Kidney tubule cell (primary cell): ENCODE results near the gene ZNF883.
A peak's percentile ranks its signal among the peaks of the same experiment; 100 is the strongest.
"Not testable (repeated sequence)": the region's sequence is repeated elsewhere in the genome, so short reads cannot be mapped to it uniquely, and the experiment has no call there.

Experiments used
- DNase-seq: peaks from one replicate; pipeline ENCODE4 v3.0.0-alpha.2; 2018; ENCODE audit warnings: low spot score

Gene ZNF883

DNA sequence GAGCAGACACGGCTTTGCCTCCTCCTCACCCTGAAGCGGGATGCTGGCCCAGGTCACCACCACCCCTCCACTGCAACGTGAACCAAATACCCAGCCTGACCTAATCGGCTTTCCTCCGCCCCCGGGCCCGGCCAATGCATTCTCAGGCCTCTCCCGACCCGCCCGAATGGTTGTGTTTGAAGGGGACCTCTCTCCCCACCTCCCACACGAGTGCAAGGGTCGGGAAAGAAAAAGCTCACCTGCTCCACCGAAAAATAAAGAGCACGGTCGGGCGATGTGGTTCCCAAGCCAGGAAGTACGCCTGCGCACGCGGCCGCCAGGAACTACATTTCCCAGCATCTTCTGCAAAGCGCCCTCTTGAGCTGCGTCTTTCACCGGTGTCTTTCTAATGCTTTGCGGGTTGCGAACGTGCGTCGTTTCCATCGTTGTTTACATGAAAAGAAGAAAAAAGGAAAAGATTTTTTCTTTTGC is at the start of gene ZNF883:
ZNF883 (minus strand) TSS at position 282 of the 471 bp plus-strand sequence.
- DNase-seq, result peak; percentile 66

DNA sequence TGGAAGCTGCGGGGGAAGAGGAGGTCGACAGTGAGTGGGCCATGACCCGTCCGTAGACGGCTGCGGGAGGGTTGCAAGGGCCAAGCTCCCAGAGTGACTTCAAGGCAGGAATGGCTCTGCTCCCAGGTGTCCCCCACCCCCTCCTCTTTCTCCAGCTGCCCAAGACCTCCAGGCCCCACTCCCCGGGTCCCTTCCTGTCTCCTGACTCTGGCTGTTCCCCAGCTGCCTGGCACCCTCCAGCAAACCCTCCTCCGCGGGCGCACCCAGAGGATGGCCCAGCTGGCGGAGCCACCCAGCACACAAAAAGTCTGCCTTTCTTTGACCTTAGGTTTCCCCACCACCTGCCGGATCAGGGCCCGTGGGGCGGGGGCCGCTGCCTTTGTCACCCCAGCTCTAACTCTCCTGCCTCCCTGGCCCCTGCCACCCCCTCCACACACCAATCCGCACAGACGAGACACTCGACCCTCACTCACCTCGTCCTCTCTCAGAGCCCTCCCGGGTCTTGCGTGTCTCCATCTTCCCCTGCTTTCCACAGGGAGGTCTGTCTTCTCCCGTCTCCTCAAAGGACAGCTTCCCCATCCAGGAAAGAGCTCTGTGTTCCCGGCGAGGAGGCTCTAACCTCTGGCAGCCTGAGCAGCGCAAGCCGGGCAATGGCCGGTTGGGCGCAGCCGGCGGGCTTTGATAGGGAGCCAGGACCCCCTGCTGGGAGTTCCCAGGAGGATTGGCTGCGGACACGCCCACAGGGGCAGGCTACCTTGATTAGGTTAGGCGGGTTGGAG is 49.3 kb upstream of the ZNF883 start:
- DNase-seq, result not testable (repeated sequence)

DNA sequence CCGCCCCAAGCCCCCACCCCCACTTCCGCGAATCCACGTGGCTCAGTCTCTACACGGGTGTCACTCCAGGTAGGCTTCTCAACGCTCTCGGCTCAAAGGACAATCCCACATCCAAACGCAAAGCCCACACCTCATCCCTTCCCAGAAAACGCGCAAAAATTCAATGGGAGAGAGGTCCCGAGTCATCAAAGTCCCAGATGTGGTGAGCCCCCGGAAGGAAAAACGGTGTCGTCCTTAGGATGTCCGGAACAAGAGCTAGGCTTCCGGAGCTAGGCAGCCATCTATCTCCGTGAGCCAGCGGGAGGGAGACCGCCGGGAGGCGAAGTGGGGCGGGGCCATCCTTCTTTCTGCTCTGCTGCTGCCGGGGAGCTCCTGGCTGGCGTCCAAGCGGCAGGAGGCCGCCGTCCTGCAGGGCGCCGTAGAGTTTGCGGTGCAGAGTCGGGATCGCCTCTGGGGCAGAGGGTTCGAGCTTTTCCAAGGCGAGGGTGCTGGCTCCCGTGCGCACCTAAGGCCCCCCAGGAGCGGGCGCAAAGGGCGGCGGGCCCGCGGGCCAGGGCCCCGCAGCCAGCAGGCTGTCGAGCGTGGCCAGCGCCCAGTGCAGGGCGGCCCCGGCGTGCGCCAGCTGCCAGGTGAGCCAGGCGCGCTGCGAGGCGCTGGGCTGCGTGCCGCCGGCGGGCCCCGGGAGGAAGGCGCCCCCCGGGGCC is 47.7 kb upstream of the ZNF883 start:
- not testable (repeated sequence) for DNase-seq

DNA sequence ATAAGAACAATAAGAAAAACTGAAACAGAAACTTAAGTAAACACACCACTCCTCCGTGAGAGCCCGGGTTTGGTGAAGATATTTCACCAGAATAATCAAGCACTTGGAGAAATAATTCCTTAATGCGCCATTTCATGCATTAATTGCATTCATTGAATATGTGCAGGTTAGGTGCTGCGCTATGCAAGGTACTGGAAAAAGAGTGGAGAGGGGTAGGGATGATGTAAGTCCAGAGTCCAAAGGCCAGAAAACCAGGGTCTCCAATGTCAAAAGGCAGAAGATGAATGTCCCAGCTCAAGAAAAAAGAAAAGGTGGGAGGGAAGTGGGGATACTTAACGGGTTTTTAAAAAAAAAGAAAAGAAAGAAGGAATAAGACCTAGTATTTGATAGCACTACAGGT is 45.2 kb upstream of the ZNF883 start:
- DNase-seq, result no peak

DNA sequence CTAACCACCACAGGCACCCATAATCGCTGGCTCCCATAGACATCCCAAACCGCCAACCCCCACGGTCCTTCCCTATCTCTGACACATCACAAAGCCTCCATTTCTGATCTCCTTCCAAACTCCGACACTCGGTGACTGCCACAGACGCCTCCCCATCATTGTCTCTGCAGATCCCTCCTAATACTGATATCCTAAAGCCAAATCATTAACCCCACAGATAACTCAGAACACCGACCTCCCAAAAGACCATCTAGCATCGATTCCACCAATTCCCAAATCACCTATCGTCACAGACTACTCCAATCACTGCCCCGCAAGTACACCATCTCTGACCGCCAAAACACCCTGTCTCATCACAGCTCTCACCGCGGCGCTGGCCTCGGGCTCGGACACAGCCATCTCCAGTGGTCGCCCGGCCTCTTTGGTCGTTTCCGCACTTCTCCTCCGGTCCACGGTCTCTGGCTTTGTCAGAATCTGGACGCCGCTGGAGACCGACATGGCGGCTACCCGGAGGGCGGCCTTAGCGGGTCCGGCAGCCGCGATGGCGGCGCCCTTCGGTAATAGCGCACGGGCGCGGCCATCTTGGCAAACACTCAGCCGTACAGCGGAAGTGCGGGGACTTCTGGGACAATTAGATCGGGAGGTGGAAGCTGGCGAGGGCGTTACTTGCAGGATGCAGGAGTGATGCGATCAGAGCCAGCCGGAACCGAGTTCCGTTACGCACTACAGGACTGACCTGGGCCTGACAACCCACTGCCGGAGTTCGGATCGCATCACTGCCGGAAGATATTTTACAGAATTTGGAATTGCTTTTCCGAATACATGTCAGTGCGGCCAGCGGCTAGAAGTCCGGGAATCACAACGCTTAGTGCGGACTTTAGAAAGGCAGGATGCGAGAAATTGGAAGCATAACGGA is 44.5 kb upstream of the ZNF883 start, which contains the start of gene ZFP37:
ZFP37 (minus strand) TSS at position 534 of the 916 bp plus-strand sequence; CDS start at position 498, 36 bp downstream.
- peak; percentile 92 for DNase-seq

DNA sequence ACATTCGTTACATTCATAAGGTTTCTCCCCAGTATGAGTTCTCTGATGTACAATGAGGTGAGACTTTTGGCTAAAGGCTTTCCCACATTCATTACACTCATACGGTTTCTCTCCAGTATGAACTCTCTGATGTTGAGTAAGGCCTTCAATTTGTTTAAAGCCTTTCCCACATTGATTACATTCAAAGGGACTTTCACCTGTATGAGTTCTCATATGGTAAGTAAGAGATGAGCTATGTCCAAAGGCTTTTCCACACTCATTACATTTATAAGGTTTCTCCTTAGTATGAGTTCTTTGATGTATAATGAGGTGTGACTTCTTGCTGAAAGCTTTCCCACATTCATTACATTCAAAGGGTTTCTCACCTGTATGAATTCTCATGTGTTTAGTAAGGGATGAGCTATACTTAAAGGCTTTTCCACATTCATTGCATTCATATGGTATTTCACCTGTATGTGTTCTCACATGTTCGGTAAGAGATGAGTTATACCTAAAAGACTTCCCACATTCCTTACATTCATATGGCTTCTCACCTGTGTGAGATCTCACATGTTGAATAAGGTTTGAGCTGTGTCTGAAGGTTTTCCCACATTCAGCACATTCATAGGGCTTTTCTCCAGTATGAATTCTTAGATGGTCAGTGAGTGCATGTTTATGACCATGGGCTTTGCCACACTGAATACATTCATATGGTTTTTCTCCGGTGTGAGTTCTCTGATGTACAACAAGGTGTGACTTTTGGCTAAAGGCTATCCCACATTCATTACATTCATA is 31.1 kb upstream of the ZNF883 start:
- no peak for DNase-seq

DNA sequence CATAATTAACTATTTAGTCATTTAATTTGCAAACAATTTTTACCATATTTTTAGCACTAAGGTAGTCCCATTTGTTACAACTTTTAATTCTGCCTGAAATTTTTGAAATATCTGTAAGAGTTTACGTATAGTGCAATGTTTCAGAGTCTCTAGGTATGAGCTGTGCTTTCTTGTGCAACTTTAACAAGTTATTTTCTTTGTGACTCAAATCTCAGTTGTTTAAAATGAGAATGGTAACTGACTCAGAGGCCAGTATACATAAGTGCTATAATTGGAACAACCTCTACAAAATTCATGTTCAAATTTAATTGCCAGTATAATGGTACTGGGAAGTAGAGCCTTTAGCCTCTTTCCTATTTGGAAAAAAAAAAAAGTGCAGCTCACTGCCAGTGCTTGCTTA is 14.2 kb upstream of the ZNF883 start:
- no peak for DNase-seq

DNA sequence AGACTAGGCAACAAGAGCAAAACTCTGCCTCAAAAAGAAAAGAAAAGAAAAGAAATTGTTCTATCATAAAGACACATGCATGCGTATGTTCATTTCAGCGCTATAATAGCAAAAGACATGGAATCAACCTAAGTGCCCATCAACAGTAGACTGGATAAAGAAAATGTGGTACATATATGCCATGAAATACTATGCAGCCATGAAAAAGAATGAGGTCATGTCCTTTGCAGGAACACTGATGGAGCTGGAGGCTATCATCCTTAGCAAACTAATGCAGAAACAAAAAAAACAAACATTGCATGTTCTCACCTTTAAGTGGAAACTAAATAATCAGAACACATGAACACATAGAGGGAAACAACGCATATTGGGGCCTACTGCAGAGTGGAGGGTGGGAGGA is 6.3 kb upstream of the ZNF883 start:
- DNase-seq, result no peak

DNA sequence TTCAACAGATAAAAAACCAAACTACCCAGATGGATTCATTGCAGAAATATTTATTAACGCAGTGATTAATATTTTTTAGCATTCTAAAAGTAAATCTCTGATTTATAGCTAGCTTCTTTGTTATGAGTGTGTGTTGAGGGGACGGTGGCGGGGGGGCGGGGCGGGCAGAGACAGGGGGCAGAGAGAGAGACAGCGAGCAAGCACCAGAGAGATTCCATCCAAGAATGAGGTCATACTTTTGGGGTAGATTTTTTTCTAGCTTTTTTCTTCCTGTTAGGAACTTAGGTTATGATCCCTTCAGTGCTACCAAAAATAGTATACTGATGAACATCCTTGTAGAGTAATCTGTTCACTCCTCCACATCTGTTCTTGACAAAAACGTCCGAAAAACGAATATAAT is 500 bp upstream of the ZNF883 start:
- DNase-seq, result no peak

DNA sequence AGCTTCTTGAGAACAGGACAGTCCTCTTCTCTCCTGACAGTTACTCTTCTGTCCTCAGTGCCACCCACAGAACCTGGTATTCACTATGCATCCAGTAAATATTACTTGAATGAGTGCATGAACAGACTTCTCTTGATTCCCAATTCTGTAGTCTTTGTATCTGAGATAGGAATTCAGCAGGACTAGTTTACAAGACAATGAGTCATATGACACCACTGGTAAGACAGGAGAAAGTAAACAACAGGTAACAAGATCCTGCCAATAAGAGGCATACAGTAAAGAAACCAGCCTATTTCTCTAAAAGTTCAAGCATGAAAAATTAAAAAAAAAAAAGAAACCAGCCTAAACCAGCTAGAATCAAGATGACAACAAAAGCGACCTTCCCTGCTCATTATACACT is 6.2 kb downstream of the ZNF883 start:
- DNase-seq, result no peak

DNA sequence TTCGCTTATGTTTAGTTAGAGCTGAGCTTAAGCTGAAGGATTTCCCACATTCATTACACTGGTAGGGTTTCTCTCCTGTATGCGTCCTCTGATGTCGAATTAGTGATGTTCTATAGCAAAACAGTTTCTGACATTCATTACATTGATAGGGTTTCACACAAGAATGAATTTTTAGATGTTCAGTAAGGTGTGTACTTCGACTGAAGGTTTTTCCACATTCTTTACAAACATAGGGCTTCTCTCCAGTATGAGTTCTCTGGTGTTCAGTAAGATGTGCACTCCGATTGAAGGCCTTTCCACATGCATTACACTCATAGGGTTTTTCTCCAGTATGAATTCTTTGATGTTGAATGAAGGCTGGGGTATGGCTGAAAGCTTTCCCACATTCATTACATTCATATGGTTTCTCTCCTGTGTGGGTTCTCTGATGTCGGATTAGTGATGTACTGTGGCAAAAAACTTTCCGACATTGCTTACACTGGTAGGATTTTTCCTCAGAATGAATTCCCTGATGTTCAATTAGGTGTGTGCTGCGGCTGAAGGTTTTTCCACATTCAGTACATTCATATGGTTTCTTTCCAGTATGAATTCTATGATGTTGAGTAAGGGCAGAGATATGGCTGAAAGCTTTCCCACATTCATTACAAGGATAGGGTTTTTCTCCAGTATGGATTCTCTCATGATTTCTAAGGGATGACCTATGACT is 14.6 kb downstream of the ZNF883 start:
- no peak for DNase-seq

DNA sequence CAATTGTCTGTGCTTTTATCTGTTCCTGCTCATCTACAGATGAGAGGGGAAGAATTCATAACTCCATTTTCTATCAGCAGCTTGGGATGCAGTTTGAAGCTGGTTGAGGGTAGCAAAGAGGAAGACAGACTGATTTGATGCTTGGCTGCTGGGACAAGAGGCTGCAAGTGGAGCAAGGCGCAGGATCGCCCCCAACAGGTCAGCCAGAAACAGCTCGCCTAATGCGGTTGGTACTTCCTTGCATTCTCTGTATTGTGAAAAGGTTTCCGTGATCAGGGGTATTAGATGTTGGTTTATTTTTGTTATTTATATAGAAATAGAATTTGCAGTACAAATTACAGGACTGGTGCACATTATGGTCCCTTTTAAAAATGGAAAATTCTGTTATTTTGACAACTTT is 40.6 kb downstream of the ZNF883 start:
- DNase-seq, result peak; percentile 14

DNA sequence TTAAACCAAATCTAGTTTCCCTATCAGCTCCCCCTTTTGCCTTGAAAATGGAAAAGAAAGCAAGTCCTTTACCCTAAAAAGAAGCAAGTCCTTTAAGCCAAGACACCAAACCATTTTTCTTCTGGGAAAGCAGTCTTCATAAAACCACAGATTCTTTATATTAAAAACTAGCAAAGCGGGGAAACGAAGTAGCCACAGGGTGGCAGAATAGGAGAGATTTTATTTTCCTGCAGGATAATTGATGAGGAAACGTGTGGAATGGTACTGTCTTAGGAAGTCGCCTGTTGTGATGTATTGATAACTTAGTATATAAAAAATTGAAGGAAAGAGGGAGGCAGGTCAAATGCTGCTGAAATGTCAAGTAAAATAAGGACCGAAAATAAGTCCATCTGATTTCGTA is 41.1 kb downstream of the ZNF883 start:
- no peak for DNase-seq

DNA sequence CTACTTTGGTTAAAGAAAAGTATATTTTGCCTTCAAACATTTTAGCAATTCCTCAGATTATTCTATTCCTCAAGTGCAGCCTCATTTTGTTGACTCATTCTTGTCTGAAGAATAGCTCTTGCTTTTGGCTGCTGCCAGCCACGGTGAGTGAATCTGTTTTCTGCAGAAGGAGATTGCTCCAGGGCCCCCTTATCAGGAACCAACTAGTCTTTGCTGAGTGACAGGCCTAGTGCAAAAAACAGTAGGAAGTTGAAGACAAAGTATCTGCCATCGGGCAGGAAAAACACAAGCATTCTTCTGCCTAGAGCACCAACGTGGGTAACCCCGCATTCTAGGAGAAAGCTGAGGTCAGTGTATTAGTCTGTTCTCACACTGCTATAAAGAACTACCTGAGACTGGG is 42.3 kb downstream of the ZNF883 start:
- DNase-seq, result no peak

DNA sequence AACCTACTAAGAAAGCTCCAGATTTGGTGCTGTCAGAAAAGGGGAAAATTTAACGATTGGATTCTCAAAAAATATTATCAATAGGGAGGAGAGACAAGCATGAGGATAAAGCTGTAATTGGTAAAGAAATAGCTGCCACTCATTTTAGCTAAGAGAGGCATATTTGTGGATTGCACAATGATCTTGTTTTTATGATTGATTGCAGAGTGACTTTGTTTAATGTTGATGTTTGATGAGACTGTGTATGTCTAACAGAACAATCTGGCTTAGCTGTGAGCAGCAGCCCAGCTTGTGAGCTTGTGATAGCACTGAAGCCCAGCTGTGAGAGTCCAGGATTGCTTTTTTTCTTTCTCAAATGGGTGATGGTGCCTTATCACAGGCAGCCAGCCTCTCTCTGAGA is 56.4 kb downstream of the ZNF883 start:
- DNase-seq, result no peak

DNA sequence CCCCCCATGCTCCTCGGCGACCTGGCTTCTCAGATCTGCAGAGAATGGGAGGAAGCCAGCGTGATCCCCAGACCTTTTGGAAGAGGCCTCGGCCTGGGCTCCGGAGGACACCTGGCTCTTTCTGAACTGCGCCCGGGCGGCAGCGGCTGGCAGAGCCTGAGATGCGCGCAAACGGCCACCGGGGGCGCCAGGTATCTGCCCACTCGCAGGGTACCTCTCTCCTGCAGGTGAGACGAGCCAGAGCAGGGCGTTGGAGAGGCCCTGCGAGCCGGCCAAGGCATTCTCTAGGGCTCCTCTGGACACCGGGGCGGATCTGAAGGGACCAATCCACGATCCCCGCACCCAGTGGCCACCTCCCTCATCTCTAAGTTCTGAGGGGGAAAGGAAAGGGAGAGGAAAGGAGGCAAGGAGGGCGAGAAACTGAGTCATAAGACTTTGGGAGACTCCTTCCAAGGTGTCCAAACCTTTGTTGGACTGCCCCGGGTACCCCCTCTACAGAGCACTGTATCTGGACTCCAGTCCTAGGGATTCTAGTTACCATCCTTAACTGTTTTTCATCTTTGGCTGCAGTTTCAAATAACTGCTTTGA is 66.3 kb downstream of the ZNF883 start:
- no peak for DNase-seq

DNA sequence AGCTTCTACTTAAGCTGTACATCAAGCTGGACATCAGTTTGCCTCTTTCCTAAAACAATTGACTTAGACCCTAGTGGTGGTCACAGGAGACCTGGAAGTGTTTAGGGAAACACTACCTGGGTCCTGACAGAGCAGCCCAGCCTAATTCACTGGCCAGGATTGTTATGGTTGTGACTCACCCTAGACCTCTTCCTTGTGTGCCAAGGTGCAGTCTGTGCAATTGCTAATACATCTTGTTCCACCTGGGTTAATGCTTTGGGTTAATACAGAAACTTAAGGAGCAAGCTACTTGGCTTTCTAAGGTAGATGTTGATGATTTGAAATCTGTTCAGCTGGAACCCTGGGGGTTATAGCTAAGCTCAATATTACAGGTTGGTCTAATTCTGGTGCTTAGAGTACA is 72.6 kb downstream of the ZNF883 start:
- DNase-seq, result peak; percentile 70

DNA sequence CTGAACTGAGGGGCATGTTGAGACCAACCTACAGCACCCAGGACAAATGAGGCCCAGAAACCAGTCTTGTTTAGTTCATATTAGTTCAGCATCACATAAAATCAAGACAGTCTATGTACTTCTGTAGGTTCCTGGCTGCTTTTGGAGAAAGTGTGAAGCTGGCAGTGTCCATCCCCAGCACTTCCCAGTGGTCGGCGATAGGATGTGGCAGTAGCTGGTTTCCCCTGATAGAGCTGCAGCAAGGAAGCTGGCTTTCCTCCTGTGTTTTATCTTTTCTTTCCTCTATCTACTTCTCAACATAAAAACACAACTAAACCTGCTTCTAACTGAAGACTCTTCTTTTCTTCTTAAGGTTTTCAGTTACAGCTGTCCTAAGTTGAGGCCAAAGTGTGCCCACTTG is 78.3 kb downstream of the ZNF883 start:
- DNase-seq, result no peak

DNA sequence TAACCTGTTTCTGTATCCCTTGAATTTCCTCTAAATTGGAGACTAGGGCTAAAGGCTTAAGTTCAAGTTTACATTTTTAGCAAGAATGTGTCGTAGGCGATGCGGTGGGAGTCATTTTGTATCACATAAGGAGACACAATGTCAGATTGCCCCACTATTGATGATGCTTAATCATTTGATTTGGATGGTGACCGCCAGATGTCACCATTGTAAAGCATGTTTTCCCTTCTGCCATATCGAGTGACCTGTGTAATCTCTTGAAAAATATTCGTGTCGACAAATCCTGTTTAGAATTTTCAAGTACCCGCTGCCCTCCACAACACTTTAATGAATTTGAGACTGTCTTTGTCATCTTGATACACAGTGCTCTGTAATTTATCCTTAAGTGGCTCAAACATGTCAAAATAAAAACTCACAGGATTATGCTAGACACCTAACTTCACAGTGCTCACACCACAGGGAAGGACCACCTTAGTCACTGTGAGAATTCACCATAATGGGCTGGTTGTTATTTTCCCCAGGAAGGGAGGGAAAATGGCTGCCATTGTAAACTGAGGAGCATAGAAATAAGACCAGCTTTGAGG is 86.8 kb downstream of the ZNF883 start:
- DNase-seq, result peak; percentile 35

DNA sequence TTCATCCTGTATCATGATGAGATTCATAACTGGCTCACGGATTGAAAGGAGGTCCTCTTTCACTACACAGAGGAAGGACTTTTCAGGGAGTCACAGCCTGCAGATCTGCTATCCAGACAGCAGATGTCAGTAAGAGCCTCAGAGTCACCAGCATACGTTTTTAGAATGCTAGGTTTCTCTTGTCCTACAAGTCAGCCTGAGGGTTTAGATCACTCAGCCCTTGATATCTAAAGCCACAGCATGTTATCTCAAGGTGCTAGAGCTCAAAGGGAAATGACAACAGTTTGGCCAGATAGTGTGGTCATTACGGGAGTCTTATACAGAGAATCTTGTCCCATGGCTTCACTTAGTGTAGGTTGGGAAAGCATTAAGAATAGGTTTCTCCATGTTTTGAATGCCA is 90.4 kb downstream of the ZNF883 start:
- DNase-seq, result peak; percentile 58
